ENCODE data around the gene TMEM169. TPM values are rescaled to one million over a fixed set of nuclear protein-coding genes. Genes with fewer than 3 reads are reported as not detected.

Gene TMEM169
- total and polyA plus RNA-seq, 9 of the 15 experiments (the other 6 are each of a cell fraction or from before 2014, with no cell fraction given) = 0.01 to 0.09 (median 0.04) TPM; not detected in 5

DNA sequence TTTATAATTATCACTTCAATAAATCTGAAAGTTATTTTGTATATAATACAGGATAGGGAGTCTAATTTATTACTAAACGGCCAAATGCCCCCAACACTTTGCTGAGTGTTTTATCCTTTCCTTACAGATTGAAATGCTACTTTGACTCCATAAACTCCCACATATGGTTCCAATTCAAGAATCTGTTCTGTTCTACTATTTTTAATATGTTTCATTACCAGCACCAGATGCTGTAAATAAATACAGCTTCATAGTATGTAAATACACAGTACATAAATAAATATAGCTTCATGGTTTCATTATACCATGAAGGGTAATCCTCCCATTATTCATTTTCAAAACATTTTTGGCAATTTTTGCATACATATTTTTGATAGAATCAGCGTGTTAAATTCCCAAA, 34.3 kb upstream of the TMEM169 start:
- Histone ChIP-seq H4K20me1 (replicated peaks; ENCODE audit: control insufficient read depth, insufficient read depth, low read length) (no peaks in the 10 kb centered on the region), H3K4me1 (replicated peaks in 1 of 2; ENCODE audit: control insufficient read depth in 2 of 2, insufficient read depth in 2 of 2, low read length in 2 of 2) (no peaks in the 10 kb centered on the region; a peak in 1 of 5 replicates), H2AFZ (ENCODE audit: low read depth, low read length) (no peak overlapping the region), H3K9ac (ENCODE audit: insufficient read depth in 1 of 2, low read depth in 2 of 2, low read length in 2 of 2) (no peak overlapping the region), H3K27ac (ENCODE audit: extremely low read depth, low read depth, low read length) (no peak overlapping the region), H3K9me3 (replicated peaks; ENCODE audit: control insufficient read depth, insufficient read depth, low read depth, low read length) (no peaks in the 10 kb centered on the region), H3K79me2 (ENCODE audit: control insufficient read depth, insufficient read depth, low read length) (no peaks in the 10 kb centered on the region), H3K36me3 (ENCODE audit: control insufficient read depth, insufficient read depth, low read length) (no peaks in the 10 kb centered on the region), H3K4me2 (ENCODE audit: insufficient read depth, low read length) (no peak overlapping the region), H3K4me3 (no peak overlapping the region), H3K9me1 (ENCODE audit: control insufficient read depth, insufficient read depth, low read length) (no peaks in the 10 kb centered on the region), H3K27me3 (ENCODE audit: control insufficient read depth in 2 of 2, insufficient read depth in 2 of 2, low read length in 2 of 2) (no peaks in the 10 kb centered on the region)
- no TSS peak for BruUV-seq (replicated peaks)
- ATAC-seq = no peak
- no peak for FAIRE-seq
- WGBS (ENCODE audit: insufficient coverage, low coverage, missing lambda C conversion rate) = 69% methylated on average over 2 of the region's 2 CpGs
- ChIA-PET POLR2A (no interaction called here), CTCF (ENCODE audit: low intra/inter-chr PET ratio) (no interaction called here)
- intact Hi-C loops (cut with micrococcal nuclease) (no loop called here), in situ Hi-C loops (cut with MboI) (no loop called here)
- DNase-seq (ENCODE audit: extremely low read depth in 1 of 4, low spot score in 3 of 4) = no peak
- TF ChIP-seq ZNF263 (CRISPR knock-in tag; IDR thresholded peaks at IDR 0.05; ENCODE audit: borderline replicate concordance) (no peak), RBM34 (IDR thresholded peaks at IDR 0.05; ENCODE audit: borderline replicate concordance, insufficient read depth, low read length) (no peak), HDAC2 (IDR thresholded peaks at IDR 0.05) (no peak), ZNF3 (CRISPR knock-in tag; IDR thresholded peaks at IDR 0.05) (no peak)

DNA sequence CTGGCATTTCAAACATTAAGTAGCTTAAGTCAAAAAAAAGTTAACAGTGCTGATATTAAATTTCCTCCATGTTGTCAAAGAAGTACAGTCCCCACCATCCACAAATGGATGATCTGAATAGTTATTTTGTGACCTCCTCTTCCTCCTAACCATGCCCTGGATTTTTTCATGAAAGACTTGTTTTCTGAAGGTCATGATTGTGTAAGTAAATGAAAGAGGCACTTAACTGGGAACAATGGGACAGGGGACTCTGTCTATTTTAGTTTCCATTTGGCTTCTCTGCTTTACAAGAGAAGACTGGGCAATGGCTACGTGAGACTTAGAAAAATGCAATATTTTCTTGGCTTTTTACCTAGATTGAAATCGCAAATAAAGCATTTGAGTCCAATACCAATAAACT, 32.3 kb upstream of the TMEM169 start:
- no peaks in the 10 kb centered on the region for H3K36me3 ChIP-seq (ENCODE audit: control insufficient read depth, insufficient read depth, low read length)
- intact Hi-C loops (cut with micrococcal nuclease) = no loop called here
- no peaks in the 10 kb centered on the region; a peak in 1 of 5 replicates for H3K4me1 ChIP-seq (replicated peaks in 1 of 2; ENCODE audit: control insufficient read depth in 2 of 2, insufficient read depth in 2 of 2, low read length in 2 of 2)
- H3K27me3 ChIP-seq (ENCODE audit: control insufficient read depth in 2 of 2, insufficient read depth in 2 of 2, low read length in 2 of 2) = no peaks in the 10 kb centered on the region
- WGBS (ENCODE audit: insufficient coverage, low coverage, missing lambda C conversion rate) = 55% methylated on average over 2 of the region's 2 CpGs
- in situ Hi-C loops (cut with MboI) = no loop called here
- no peaks in the 10 kb centered on the region for H3K79me2 ChIP-seq (ENCODE audit: control insufficient read depth, insufficient read depth, low read length)
- H3K9me3 ChIP-seq (replicated peaks; ENCODE audit: control insufficient read depth, insufficient read depth, low read depth, low read length) = no peaks in the 10 kb centered on the region
- DNase-seq (ENCODE audit: extremely low read depth in 1 of 4, low spot score in 3 of 4) = no peak
- H3K4me2 ChIP-seq (ENCODE audit: insufficient read depth, low read length) = no peak overlapping the region
- H4K20me1 ChIP-seq (replicated peaks; ENCODE audit: control insufficient read depth, insufficient read depth, low read length) = no peaks in the 10 kb centered on the region
- H3K27ac ChIP-seq (ENCODE audit: extremely low read depth, low read depth, low read length) = no peak overlapping the region
- H3K9ac ChIP-seq (ENCODE audit: insufficient read depth in 1 of 2, low read depth in 2 of 2, low read length in 2 of 2) = no peak overlapping the region
- BruUV-seq (replicated peaks) = no TSS peak
- ChIA-PET POLR2A (interaction anchor here (1.0 kb wide), 1 partner anchor 32 kb away, joined by 3 read pairs; the partner anchor contains the start of genes PECR and TMEM169), CTCF (ENCODE audit: low intra/inter-chr PET ratio) (no interaction called here)
- FAIRE-seq = no peak
- no peak overlapping the region for H2AFZ ChIP-seq (ENCODE audit: low read depth, low read length)
- no peak for ATAC-seq
- H3K9me1 ChIP-seq (ENCODE audit: control insufficient read depth, insufficient read depth, low read length) = no peaks in the 10 kb centered on the region
- H3K4me3 ChIP-seq = no peak overlapping the region
- no peak for TF ChIP-seq LARP7 (IDR thresholded peaks at IDR 0.05)
- TF ChIP-seq FOXP1 (CRISPR knock-in tag; IDR thresholded peaks at IDR 0.05) = no peak
- TF ChIP-seq, protein P1, sequence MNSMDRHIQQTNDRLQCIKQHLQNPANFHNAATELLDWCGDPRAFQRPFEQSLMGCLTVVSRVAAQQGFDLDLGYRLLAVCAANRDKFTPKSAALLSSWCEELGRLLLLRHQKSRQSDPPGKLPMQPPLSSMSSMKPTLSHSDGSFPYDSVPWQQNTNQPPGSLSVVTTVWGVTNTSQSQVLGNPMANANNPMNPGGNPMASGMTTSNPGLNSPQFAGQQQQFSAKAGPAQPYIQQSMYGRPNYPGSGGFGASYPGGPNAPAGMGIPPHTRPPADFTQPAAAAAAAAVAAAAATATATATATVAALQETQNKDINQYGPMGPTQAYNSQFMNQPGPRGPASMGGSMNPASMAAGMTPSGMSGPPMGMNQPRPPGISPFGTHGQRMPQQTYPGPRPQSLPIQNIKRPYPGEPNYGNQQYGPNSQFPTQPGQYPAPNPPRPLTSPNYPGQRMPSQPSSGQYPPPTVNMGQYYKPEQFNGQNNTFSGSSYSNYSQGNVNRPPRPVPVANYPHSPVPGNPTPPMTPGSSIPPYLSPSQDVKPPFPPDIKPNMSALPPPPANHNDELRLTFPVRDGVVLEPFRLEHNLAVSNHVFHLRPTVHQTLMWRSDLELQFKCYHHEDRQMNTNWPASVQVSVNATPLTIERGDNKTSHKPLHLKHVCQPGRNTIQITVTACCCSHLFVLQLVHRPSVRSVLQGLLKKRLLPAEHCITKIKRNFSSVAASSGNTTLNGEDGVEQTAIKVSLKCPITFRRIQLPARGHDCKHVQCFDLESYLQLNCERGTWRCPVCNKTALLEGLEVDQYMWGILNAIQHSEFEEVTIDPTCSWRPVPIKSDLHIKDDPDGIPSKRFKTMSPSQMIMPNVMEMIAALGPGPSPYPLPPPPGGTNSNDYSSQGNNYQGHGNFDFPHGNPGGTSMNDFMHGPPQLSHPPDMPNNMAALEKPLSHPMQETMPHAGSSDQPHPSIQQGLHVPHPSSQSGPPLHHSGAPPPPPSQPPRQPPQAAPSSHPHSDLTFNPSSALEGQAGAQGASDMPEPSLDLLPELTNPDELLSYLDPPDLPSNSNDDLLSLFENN (IDR thresholded peaks at IDR 0.05; ENCODE audit: low read depth in 2 of 2, low read length in 2 of 2) = no peak
- TF ChIP-seq SNIP1 (IDR thresholded peaks at IDR 0.05; ENCODE audit: low read depth) = no peak
- no peak for TF ChIP-seq HNRNPUL1 (IDR thresholded peaks at IDR 0.05; ENCODE audit: low read length)
- TF ChIP-seq MYNN (IDR thresholded peaks at IDR 0.05) = no peak
- no peak for TF ChIP-seq MYNN (CRISPR knock-in tag; IDR thresholded peaks at IDR 0.05)
- TF ChIP-seq ZNF707 (CRISPR knock-in tag; conservative IDR thresholded peaks at IDR 0.05) = no peak
- TF ChIP-seq HNRNPLL (IDR thresholded peaks at IDR 0.05; ENCODE audit: low read depth, low read length, poor library complexity, severe bottlenecking) = no peak

Measured in K562 (cell line).